GM18520 (cell line): ENCODE results near the gene SPOPL.
A peak's percentile ranks its signal among the peaks of the same experiment; 100 is the strongest.

Source experiments
- ATAC-seq: cut with Tn5 transposase; IDR thresholded peaks from one replicate; pipeline ENCODE4 v1.9.1; 2021; ENCODE audit not compliant: unreplicated experiment

SPOPL gene

DNA sequence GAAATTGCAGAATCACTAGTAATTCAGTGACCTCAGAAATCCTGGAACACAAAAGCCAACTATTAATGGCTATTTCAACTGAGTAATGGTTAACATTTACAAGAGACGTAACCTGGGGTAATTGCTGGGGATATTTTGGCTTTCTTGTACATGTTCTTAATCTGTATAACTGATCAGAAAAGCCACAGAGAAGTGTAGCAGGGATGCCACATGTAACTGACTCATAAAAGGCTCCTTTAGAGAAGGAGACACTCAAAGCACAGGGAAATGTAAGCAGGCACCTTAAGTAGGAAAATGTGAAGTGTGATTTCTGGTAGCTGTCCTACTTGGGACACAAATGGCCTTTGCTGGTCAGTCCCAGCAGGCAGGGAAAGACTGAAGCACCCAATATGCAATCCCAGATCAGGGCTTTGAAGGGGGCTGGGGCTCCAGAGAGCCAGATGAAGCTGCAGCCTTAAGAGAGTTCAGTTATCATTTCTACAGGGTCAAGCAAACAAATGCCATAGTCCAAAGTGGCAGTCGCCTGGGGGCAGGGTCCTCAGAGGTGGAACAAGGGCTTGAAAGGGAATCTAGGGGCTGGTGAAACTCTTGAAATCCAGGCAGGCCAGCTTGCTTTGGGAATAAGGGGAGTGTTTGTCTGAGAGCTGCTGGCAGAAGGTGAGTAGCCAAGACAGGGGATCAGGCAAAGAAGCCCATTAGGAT lies 7.2 kb upstream of the SPOPL start:
- no peak for ATAC-seq

- no peak for ATAC-seq
Measured at GRCh38 chr2:138495384-138495783, 6.2 kb upstream of the SPOPL start.

DNA sequence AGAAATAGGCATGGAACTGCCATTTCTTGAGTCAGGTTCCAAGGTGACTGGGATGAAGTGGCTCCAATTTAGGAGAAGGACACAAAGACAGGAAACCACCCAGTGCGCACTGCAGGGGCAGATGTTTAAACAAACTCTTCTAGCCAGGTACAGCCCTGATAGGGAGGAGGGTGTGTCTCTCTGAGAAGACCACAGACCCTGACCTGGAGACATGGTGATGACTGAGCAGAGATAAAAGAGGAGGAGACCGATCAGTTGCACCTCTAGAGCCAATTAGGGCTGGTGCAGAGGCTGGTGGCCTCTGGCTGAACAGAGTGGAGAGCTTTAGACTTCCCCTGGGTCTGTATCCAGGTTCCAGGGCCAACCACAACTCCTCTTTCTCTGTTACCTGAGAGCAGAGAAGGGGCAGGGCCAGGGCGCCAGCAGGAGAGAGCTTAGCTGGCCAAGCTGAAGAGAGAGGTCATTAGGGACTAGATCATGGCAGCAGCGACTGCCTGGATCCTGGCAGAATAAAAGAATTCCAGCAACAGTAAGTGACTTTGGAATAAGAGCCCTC lies 5.4 kb upstream of the SPOPL start:
- no peak for ATAC-seq

DNA sequence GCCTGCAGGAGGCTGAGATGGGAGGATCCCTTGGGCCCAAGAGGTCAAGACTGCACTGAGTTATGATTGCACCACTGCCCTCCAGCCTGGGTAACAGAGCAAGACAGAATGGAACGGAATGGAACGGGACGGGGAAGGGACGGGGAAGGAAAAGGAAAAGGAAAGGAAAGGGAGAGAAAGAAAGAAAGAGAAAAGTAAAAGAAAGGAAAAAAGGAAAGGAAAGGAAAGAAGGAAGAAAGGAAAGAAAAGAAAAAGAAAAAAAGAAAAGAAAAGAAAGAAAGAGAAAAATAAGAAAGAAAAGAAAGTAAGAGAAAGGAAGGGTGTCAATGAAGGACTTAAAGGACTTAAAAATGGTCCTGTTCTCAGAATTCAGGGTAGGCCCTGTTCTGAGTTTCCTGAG lies 4.3 kb upstream of the SPOPL start:
- no peak for ATAC-seq

- no peak for ATAC-seq
Measured at GRCh38 chr2:138499684-138500083, 1.9 kb upstream of the SPOPL start.

DNA sequence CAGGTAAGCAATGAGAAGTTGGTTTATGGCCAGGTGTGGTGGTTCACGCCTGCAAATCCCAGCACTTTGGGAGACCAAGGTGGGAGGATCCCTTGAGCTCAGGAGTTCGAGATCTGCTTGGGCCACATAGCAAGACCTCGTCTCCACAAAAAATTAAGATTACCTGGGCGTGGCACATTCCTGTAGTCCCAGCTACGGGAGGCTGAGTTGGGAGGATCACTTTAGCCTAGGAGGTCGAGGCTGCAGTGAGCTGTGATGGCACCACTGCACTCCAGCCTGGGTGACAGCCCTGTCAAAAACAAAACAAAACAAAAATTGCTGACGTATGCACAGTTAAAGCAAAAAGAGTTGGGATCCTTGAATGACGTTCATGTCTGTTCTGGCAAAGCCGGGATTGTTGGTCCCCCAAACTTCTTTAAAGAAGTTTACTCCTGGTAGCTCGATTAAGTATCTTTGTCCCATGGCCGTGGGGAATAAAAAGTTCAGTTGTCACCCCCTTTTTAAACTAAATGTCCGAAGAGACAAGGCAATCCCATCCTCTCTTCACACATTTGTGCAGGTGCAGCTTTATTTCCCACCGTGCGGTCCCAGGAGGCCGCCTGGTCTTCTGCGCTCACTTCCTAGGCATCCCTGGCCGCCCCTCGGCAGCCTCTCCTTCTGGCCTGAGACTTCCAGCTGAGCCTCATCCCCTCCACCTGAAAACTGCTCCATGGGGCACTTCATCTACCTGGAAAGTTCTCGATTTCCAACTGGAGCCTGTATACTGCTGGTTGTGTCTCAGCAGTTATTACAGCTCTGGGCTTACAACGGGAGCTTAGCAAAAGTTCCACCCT lies 762 bp upstream of the SPOPL start:
- ATAC-seq, result no peak

DNA sequence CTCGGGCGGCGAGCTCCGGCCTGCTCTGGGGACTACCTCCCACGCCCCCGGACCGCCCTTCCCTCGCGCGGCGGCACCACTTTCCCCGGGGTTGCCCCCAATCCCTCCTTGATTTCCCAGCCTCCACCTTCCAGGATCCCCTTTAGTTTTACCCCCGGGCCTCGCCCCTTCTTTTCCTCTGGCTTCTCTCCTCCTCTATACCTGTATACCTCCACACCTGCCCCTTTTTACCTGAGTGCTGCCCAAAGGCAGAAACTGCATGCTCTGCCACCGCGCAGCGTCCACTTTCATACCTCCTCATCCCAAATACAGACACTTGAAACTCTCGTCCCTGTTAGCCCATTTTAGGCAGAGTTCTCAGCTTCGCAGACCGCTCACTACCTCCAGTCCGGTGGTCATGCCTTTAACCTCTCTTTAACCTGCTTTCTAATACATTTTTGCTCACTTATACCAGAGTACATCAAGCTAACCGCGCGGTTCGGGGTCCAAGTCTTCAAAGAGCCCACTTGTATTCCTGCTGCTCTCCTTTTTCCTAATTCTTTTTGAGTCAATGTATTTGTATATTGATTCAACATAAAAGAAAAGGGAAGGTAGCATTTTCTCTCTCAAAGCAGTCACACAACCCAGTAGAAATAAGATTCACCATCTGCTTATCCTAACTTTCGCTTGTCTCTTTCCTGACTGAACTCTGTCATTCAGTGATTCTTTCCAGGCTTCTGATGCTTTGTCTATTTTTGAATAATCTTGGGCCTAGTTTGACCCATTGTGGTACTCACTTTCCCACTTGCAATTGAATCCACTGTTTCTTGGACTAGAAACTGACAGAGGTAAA lies 901 bp downstream of the SPOPL start:
- no peak for ATAC-seq

GRCh38 chr2:138503087-138503442 lies 1.5 kb downstream of the SPOPL start:
- ATAC-seq, result peak; percentile 26

GRCh38 chr2:138503652-138504051 lies 2.1 kb downstream of the SPOPL start:
- no peak for ATAC-seq

- no peak for ATAC-seq
Measured at GRCh38 chr2:138504092-138504491, 2.5 kb downstream of the SPOPL start.

- peak; percentile 27 for ATAC-seq
Measured at GRCh38 chr2:138504546-138505235, 3.1 kb downstream of the SPOPL start.

DNA sequence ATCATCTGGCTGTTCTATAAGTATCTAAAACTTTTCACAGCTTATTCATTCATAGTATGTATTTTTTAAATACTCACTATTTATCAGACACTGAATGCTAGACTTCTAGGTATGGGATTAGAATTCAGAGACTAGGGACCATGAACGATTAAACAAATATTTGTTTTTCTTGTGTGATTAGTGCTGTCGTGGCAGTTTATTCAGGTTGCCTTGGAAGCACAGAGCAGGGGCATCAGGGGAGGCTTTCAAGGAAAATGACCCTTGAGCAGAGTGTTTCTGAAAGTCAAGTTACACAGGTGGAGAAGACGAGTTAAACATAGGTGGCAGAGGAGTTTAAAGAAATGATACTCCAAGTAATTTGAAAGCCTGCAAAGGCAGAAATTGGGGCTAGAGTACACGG lies 5.7 kb downstream of the SPOPL start:
- no peak for ATAC-seq

GRCh38 chr2:138510319-138510718 lies 8.7 kb downstream of the SPOPL start:
- ATAC-seq, result no peak

GRCh38 chr2:138512672-138513071 lies 11.1 kb downstream of the SPOPL start:
- ATAC-seq, result no peak

DNA sequence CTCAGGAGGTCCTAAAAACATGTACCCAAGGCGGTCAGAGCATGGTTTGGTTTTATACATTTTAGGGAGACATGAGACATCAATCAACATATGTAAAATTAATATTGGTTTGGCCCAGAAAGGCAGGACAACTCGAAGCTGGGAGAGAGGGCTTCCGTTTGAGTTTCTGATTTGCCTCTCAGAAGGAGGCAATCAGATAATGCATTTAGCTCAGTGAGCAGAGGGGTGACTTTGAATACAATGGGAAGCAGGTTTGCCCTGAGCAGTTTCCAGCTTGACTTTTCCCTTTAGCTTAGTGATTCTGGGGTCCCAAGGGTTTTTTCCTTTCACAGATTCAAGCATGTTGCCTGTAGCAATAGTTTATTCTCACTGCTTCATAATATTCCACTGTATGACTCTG lies 12.6 kb downstream of the SPOPL start:
- ATAC-seq, result no peak

DNA sequence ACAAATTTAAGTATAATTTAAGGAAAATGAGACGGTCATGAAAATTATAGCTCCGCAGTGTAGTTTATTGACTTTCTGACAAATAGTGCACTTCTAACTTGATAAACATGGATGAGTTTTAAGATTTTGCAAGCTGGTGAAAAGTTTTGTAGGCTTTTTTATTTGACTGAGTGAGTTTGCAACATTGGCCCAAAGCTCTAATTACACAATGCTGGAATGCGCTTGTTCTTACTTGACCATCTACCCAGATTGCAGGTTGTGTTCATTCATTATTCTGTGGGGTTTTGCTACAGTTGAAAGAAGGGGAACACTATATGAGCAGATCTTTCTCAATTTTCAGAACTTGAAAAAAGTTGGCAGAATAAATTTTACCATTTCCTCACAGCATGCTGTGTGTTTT lies 13.5 kb downstream of the SPOPL start:
- ATAC-seq, result no peak

GRCh38 chr2:138516030-138516704 lies 14.6 kb downstream of the SPOPL start:
- no peak for ATAC-seq

DNA sequence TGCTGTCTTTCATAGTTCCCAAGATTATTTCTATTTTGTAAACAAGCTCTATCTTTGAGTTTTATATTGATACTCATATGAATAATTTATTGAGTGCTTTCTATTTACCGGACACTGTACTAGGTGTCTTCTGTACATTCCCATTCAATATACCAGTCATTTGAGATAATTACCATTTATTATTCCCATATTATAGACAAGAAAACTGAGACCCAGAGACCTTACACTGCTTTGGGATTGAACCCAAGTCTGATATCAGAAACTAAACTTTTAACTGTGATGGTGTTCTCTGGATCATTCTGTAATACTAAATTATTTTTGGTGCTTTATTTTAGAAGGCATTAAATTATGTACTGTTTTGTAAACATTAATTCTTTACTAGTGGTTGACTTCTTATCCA lies 17.3 kb downstream of the SPOPL start:
- no peak for ATAC-seq

GRCh38 chr2:138521821-138522220 lies 20.3 kb downstream of the SPOPL start:
- no peak for ATAC-seq

GRCh38 chr2:138522556-138522955 lies 21.0 kb downstream of the SPOPL start:
- ATAC-seq, result peak; percentile 63
